ENCODE results near the gene ARHGAP31.

- no peak for TF ChIP-seq CTCF (conservative IDR thresholded peaks at IDR 0.05 in 1 of 2, IDR thresholded peaks at IDR 0.05 in 1 of 2; ENCODE audit: extremely low read depth in 1 of 2, insufficient read depth in 1 of 2, low read depth in 1 of 2, low read length in 2 of 2)
- no peak for TF ChIP-seq EZH2 (IDR thresholded peaks at IDR 0.05; ENCODE audit: borderline replicate concordance, low read length)
Measured at GRCh38 chr3:119402791-119403190, 108.6 kb downstream of the ARHGAP31 start.

Data from mammary epithelial cell (primary cell).